GM12878 (cell line): ENCODE data around the gene HORMAD2. TPM values are rescaled to one million over a fixed set of nuclear protein-coding genes. Genes with fewer than 3 reads are reported as not detected.

ENCODE experiments used
- ATAC-seq: fragments of 200-7000 bp; cut with Tn5 transposase; 3 replicates; pipeline ENCODE4 v1.9.1; 2020; ENCODE audit warnings: mild to moderate bottlenecking, moderate library complexity
- BruUV-seq: library from RNA; stranded (reverse); fragments of 400-500 nt; replicated peaks from 2 replicates; lab custom pipeline; 2021; lab: Mats Ljungman, UMichigan
- CTCF ChIA-PET: fragments of 300-600 bp; sonication (Branson Sonifier 250); formaldehyde crosslinking; extraction: SDS; loops from one replicate; lab custom pipeline; 2021; ENCODE audit warnings: inconsistent platforms; lab: Yijun Ruan, JAX
- POLR2A ChIA-PET: fragments of 350-600 bp; formaldehyde crosslinking; extraction: SDS; loops from one replicate; lab custom pipeline; 2021; ENCODE audit warnings: inconsistent platforms; lab: Charles Lee
- RAD21 ChIA-PET: fragments of 300-600 bp; sonication (Branson Sonifier 250); formaldehyde crosslinking; loops from one replicate; lab custom pipeline; 2023; ENCODE audit warnings: antibody characterized with exemption; ENCODE audit not compliant: unreplicated experiment; lab: Charles Lee
- SMC1A ChIA-PET: fragments of 300-600 bp; sonication (Branson Sonifier 250); formaldehyde crosslinking; loops from one replicate; lab custom pipeline; 2023; ENCODE audit not compliant: unreplicated experiment, uncharacterized antibody; lab: Charles Lee
- DNase-seq: peaks from one replicate; pipeline ENCODE4 v3.0.0-alpha.2; 2011; ENCODE audit warnings: low read depth, low spot score
- FAIRE-seq: peaks from 3 replicates; lab custom pipeline; 2011; peaks lifted over from hg19 to GRCh38; lab: Jason Lieb, UNC
- H2AFZ ChIP-seq: 2 replicates; pipeline ENCODE4 v1.6.0; 2011; ENCODE audit warnings: low read depth, low read length, control low read depth; ENCODE audit not compliant: control insufficient read depth
- H3K27ac ChIP-seq: 2 replicates; pipeline ENCODE4 v1.5.1; 2011; ENCODE audit warnings: control low read depth; ENCODE audit not compliant: control insufficient read depth, insufficient read depth
- H3K27me3 ChIP-seq, 2 experiments: replicated peaks in 1 of 2; 2 replicates each; pipeline versions ENCODE4 v1.6.0 to v1.6.1; 2011; ENCODE audit warnings: low read length in 1 of 2; ENCODE audit not compliant: control insufficient read depth in 2 of 2, insufficient read depth in 2 of 2
- H3K36me3 ChIP-seq, 2 experiments: 2 replicates each; pipeline ENCODE4 v1.5.1; 2011; ENCODE audit warnings: low read length in 1 of 2; ENCODE audit not compliant: control insufficient read depth in 2 of 2, insufficient read depth in 2 of 2
- H3K4me1 ChIP-seq: 2 replicates; pipeline ENCODE4 v1.6.1; 2011; ENCODE audit warnings: mild to moderate bottlenecking, low read length, moderate library complexity, mixed read lengths; ENCODE audit not compliant: control insufficient read depth, insufficient read depth
- H3K4me2 ChIP-seq: 2 replicates; pipeline ENCODE4 v1.6.0; 2011; ENCODE audit warnings: control low read depth; ENCODE audit not compliant: control insufficient read depth, insufficient read depth
- H3K4me3 ChIP-seq: fragments of 200-600 bp; sonication (generic); 2 replicates; pipeline ENCODE4 v1.5.1; 2016
- H3K79me2 ChIP-seq: 2 replicates; pipeline ENCODE4 v1.6.0; 2011; ENCODE audit warnings: low read length; ENCODE audit not compliant: control insufficient read depth, insufficient read depth
- H3K9ac ChIP-seq: 2 replicates; pipeline ENCODE4 v1.8.0; 2011; ENCODE audit warnings: low read length, control low read depth, mixed read lengths; ENCODE audit not compliant: control insufficient read depth, insufficient read depth
- H3K9me3 ChIP-seq: replicated peaks from 3 replicates; pipeline ENCODE4 v1.5.1; 2011; ENCODE audit warnings: mild to moderate bottlenecking, low read length; ENCODE audit not compliant: control insufficient read depth, insufficient read depth
- H4K20me1 ChIP-seq: 2 replicates; pipeline ENCODE4 v1.6.0; 2011; ENCODE audit not compliant: control insufficient read depth, insufficient read depth
- ASH2L ChIP-seq: fragments of 300-600, 200-600 bp; sonication (generic); IDR thresholded peaks from 2 replicates; pipeline ENCODE4 v1.6.1; 2017; ENCODE audit warnings: low read depth, mild to moderate bottlenecking, borderline replicate concordance
- BMI1 ChIP-seq: fragments of 450-650 bp; IDR thresholded peaks from 2 replicates; pipeline ENCODE4 v1.6.1; 2016; ENCODE audit warnings: mild to moderate bottlenecking, moderate library complexity, borderline replicate concordance
- CBFB ChIP-seq: IDR thresholded peaks from 2 replicates; pipeline ENCODE4 v1.6.1; 2016; ENCODE audit warnings: antibody characterized with exemption, low read depth
- CREB1 ChIP-seq: IDR thresholded peaks from 2 replicates; pipeline ENCODE4 v1.6.1; 2012; ENCODE audit warnings: low read depth, mild to moderate bottlenecking, inconsistent platforms
- CREM ChIP-seq: IDR thresholded peaks from 2 replicates; pipeline ENCODE4 v1.6.1; 2014; ENCODE audit warnings: antibody characterized with exemption, low read depth
- EGR1 ChIP-seq, 2 experiments: IDR thresholded peaks; 1 replicate in 1 of 2; 2 replicates in 1 of 2; pipeline ENCODE4 v1.6.1; 2011 to 2012; ENCODE audit warnings: low read depth in 2 of 2, low read length in 2 of 2, borderline replicate concordance in 1 of 2, mild to moderate bottlenecking in 1 of 2, moderate library complexity in 1 of 2
- FOXM1 ChIP-seq: IDR thresholded peaks from 2 replicates; pipeline ENCODE4 v1.6.1; 2012; ENCODE audit warnings: low read depth, mild to moderate bottlenecking, inconsistent platforms, low read length, moderate library complexity
- IKZF1 ChIP-seq: fragments of 450-650 bp; conservative IDR thresholded peaks from 2 replicates; pipeline ENCODE4 v1.6.1; 2017; ENCODE audit warnings: antibody characterized with exemption, mild to moderate bottlenecking
- NFIC ChIP-seq: IDR thresholded peaks from 2 replicates; pipeline ENCODE4 v1.6.1; 2012; ENCODE audit warnings: low read depth, mild to moderate bottlenecking, inconsistent platforms, low read length, moderate library complexity
- NR2C2 ChIP-seq: IDR thresholded peaks from 2 replicates; pipeline ENCODE4 v1.6.1; 2011; ENCODE audit warnings: borderline replicate concordance, low read depth; ENCODE audit not compliant: control insufficient read depth, insufficient read length
- PAX5 ChIP-seq: IDR thresholded peaks from 2 replicates; pipeline ENCODE4 v1.6.1; 2011; ENCODE audit warnings: low read depth, low read length, borderline replicate concordance
- POLR2AphosphoS2 ChIP-seq: IDR thresholded peaks from 2 replicates; pipeline ENCODE4 v1.6.1; 2011; ENCODE audit warnings: low read depth, mild to moderate bottlenecking, low read length, improper control_type of control experiment, moderate library complexity
- POLR2AphosphoS5 ChIP-seq: IDR thresholded peaks from 2 replicates; pipeline ENCODE4 v1.6.1; 2011; ENCODE audit warnings: mild to moderate bottlenecking, low read length, inconsistent platforms
- SREBF1 ChIP-seq: IDR thresholded peaks from 2 replicates; pipeline ENCODE4 v1.6.1; 2012; ENCODE audit warnings: mild to moderate bottlenecking, low read length
- WGBS: methylation state at CpG from one replicate; pipeline ENCODE4 v1.1.6; 2016; ENCODE audit warnings: low lambda C conversion rate; ENCODE audit not compliant: insufficient replicate concordance, insufficient coverage; ENCODE audit errors: missing lambda C conversion rate; 5-methylcytosine and 5-hydroxymethylcytosine counted together
- in situ Hi-C: fragments of 300-500 bp; cut with MboI; formaldehyde crosslinking; loops from 9 replicates; pipeline ENCODE4 v1.14.3; 2018; ENCODE audit warnings: mixed read lengths
- intact Hi-C: fragments of 100-400 bp; cut with micrococcal nuclease; formaldehyde crosslinking; loops from one replicate; pipeline ENCODE4 v1.14.2; 2022; ENCODE audit not compliant: unreplicated experiment
- polyA plus RNA-seq, 11 experiments: library from polyadenylated mRNA; depleted of rRNA in 4 of 11; unstranded in 6 of 11; stranded (reverse) in 5 of 11; fragments of >200 nt; fragmentation: Nextera tagmentation in 4 of 11; fragmentation: Illumina TruSeq in 1 of 11; extraction: Ambion mirVana in 4 of 11; extraction: Trizol in 1 of 11; gene quantifications; 1 replicate in 1 of 11; 2 replicates in 10 of 11; pipeline versions ENCODE4 v1.2.1 to v1.2.3, GENCODE V29; 2011 to 2016; ENCODE audit warnings: inconsistent platforms in 2 of 11, missing spikeins in 2 of 11, low read depth in 1 of 11
- total RNA-seq, 4 experiments: library from RNA; depleted of rRNA in 3 of 4; stranded (reverse); fragments of >200 nt in 3 of 4; fragmentation: Illumina TruSeq in 1 of 4; extraction: Trizol in 1 of 4; gene quantifications; 2 replicates each; pipeline versions ENCODE4 v1.2.1 to v1.2.3, GENCODE V29; 2013 to 2021

The HORMAD2 gene
- total and polyA plus RNA-seq, 10 of the 15 experiments (the other 5 are each of a cell fraction or from before 2014, with no cell fraction given): 0.07 to 0.13 TPM; not detected in 8

GRCh38 chr22:30204742-30205111, 124.5 kb downstream of the HORMAD2 start:
- H3K9me3 ChIP-seq: no peaks in the 10 kb centered on the region
- 42% methylated on average over 10 of the region's 10 CpGs for WGBS
- in situ Hi-C loops: no loop called here
- POLR2A ChIA-PET: no interaction called here
- no peak for TF ChIP-seq FOXM1
- TF ChIP-seq NR2C2: no peak
- no peak for TF ChIP-seq POLR2AphosphoS2
- no peak for TF ChIP-seq ASH2L
- TF ChIP-seq SREBF1: no peak
- TF ChIP-seq IKZF1: no peak
- no peak for TF ChIP-seq NFIC
- TF ChIP-seq EGR1 (IDR thresholded peaks at IDR 0.05; ENCODE audit: borderline replicate concordance in 1 of 2, low read depth in 2 of 2, low read length in 2 of 2): no peak
- no peak for TF ChIP-seq PAX5
- TF ChIP-seq BMI1: no peak
- no peak for TF ChIP-seq CBFB
- no peak for TF ChIP-seq CREM
- TF ChIP-seq CREB1: no peak
- no peak for TF ChIP-seq POLR2AphosphoS5
- TF ChIP-seq, all 136 proteins: peak for 0
- Histone ChIP-seq H3K36me3 (no peaks in the 10 kb centered on the region), H3K4me2 (no peak overlapping the region), H3K9ac (no peak overlapping the region), H3K4me1 (no peaks in the 10 kb centered on the region), H3K27ac (no peak overlapping the region), H2AFZ (no peak overlapping the region), H3K27me3 (no peaks in the 10 kb centered on the region), H3K4me3 (no peak overlapping the region), H3K79me2 (no peaks in the 10 kb centered on the region), H4K20me1 (no peaks in the 10 kb centered on the region)
- intact Hi-C loops: no loop called here
- DNase-seq: no peak
- ChIA-PET RAD21 (interaction anchor here (0.9 kb wide), 1 partner anchor 14 kb away, joined by 3 read pairs; no protein-coding TSS in a partner anchor), CTCF (no interaction called here), SMC1A (interaction anchor here (1.0 kb wide), 1 partner anchor 19 kb away, joined by 5 read pairs; no protein-coding TSS in a partner anchor)
- no TSS peak for BruUV-seq
- FAIRE-seq: no peak
- ATAC-seq: no peak
